SK-N-SH (cell line): ENCODE data around the gene TPCN2. TPM values are rescaled to one million over a fixed set of nuclear protein-coding genes. Genes with fewer than 3 reads are reported as not detected.

Source experiments
- CTCF ChIA-PET: fragments of 300-600, 350-600 bp; formaldehyde crosslinking; extraction: SDS; loops from one replicate; lab custom pipeline; 2021; lab: Yijun Ruan, JAX
- POLR2A ChIA-PET: fragments of 350-600 bp; sonication (Branson Sonifier 250); formaldehyde crosslinking; extraction: SDS; loops from one replicate; lab custom pipeline; 2020; ENCODE audit warnings: antibody characterized with exemption, inconsistent platforms; lab: Yijun Ruan, JAX
- DNase-seq: peaks from one replicate; pipeline ENCODE4 v3.0.0; 2012
- H2AFZ ChIP-seq: fragments of 200-600 bp; sonication (generic); 2 replicates; pipeline ENCODE4 v1.8.1; 2016; ENCODE audit warnings: antibody characterized with exemption, mild to moderate bottlenecking, low read depth
- H3F3A ChIP-seq: fragments of 200-600 bp; sonication (generic); replicated peaks from 2 replicates; pipeline ENCODE3; 2016; ENCODE audit warnings: antibody characterized with exemption, mild to moderate bottlenecking; ENCODE audit not compliant: insufficient read depth
- H3K27ac ChIP-seq, 2 experiments: fragments of 200-500 bp in 1 of 2; fragments of 200-600 bp in 1 of 2; sonication (Bioruptor generic) in 1 of 2; sonication (generic), shearing (Covaris generic) in 1 of 2; 2 replicates each; pipeline versions ENCODE4 v1.5.1 to v1.6.1; 2014 to 2016; ENCODE audit warnings: low read depth in 2 of 2, inconsistent platforms in 1 of 2, low read length in 1 of 2, mild to moderate bottlenecking in 1 of 2, mixed read lengths in 1 of 2
- H3K27me3 ChIP-seq: fragments of 200-600 bp; sonication (generic), shearing (Covaris generic); 2 replicates; pipeline ENCODE4 v1.6.1; 2016; ENCODE audit warnings: mixed run types; ENCODE audit not compliant: insufficient read depth
- H3K36me3 ChIP-seq, 2 experiments: fragments of 200-500 bp in 1 of 2; fragments of 200-600 bp in 1 of 2; sonication (Bioruptor generic) in 1 of 2; sonication (generic) in 1 of 2; replicated peaks in 1 of 2; 2 replicates each; pipeline versions ENCODE3 to v1.5.1; 2014 to 2016; ENCODE audit warnings: low read length in 1 of 2, mild to moderate bottlenecking in 1 of 2; ENCODE audit not compliant: insufficient read depth in 2 of 2, control insufficient read depth in 1 of 2
- H3K4me1 ChIP-seq, 2 experiments: fragments of 200-500 bp in 1 of 2; fragments of 200-600 bp in 1 of 2; sonication (Bioruptor generic) in 1 of 2; sonication (generic), shearing (Covaris generic) in 1 of 2; 2 replicates each; pipeline versions ENCODE4 v1.5.1 to v1.6.1; 2014 to 2016; ENCODE audit warnings: low read depth in 1 of 2, low read length in 1 of 2, mixed run types in 1 of 2; ENCODE audit not compliant: insufficient read depth in 2 of 2, control insufficient read depth in 1 of 2
- H3K4me2 ChIP-seq: fragments of 200-600 bp; sonication (generic), shearing (Covaris generic); 2 replicates; pipeline ENCODE4 v1.6.1; 2017; ENCODE audit warnings: mixed run types
- H3K4me3 ChIP-seq, 2 experiments: fragments of 200-500 bp in 1 of 2; fragments of 200-600 bp in 1 of 2; sonication (Bioruptor generic) in 1 of 2; sonication (generic), shearing (Covaris generic) in 1 of 2; 2 replicates each; pipeline versions ENCODE4 v1.5.1 to v1.8.1; 2014 to 2016; ENCODE audit warnings: low read depth in 2 of 2, inconsistent platforms in 1 of 2, low read length in 1 of 2, mild to moderate bottlenecking in 1 of 2, mixed read lengths in 1 of 2, moderate library complexity in 1 of 2
- H3K79me2 ChIP-seq: fragments of 200-600 bp; sonication (generic); 2 replicates; pipeline ENCODE4 v1.8.1; 2017; ENCODE audit warnings: mild to moderate bottlenecking; ENCODE audit not compliant: insufficient read depth
- H3K9ac ChIP-seq: fragments of 200-600 bp; sonication (generic); 2 replicates; pipeline ENCODE4 v1.6.1; 2017; ENCODE audit warnings: mixed run types
- H3K9me2 ChIP-seq: fragments of 200-600 bp; sonication (generic); 2 replicates; pipeline ENCODE4 v1.6.1; 2017; ENCODE audit warnings: mixed run types
- H3K9me3 ChIP-seq: fragments of 200-600 bp; sonication (generic); 2 replicates; pipeline ENCODE4 v1.6.1; 2017; ENCODE audit warnings: mixed run types, mild to moderate bottlenecking, moderate library complexity
- H4K20me1 ChIP-seq: fragments of 200-600 bp; sonication (generic); 2 replicates; pipeline ENCODE4 v1.6.1; 2017; ENCODE audit warnings: mild to moderate bottlenecking, mixed run types; ENCODE audit not compliant: insufficient read depth
- CHD2 ChIP-seq: fragments of 150-350 bp; IDR thresholded peaks from 2 replicates; pipeline ENCODE4 v1.6.1; 2018; ENCODE audit warnings: low read length; ENCODE audit not compliant: partially characterized antibody
- ELF1 ChIP-seq: IDR thresholded peaks from 2 replicates; pipeline ENCODE4 v1.4.0; 2012
- FOSL2 ChIP-seq: IDR thresholded peaks from 2 replicates; pipeline ENCODE4 v1.4.0; 2012; ENCODE audit warnings: low read depth, mild to moderate bottlenecking, moderate library complexity, borderline replicate concordance
- FOXM1 ChIP-seq: IDR thresholded peaks from 2 replicates; pipeline ENCODE4 v1.4.0; 2012; ENCODE audit warnings: low read depth, mild to moderate bottlenecking
- GABPA ChIP-seq: IDR thresholded peaks from 2 replicates; pipeline ENCODE4 v1.4.0; 2012; ENCODE audit warnings: low read depth, mild to moderate bottlenecking
- GATA2 ChIP-seq: sonication (generic); formaldehyde crosslinking; IDR thresholded peaks from 2 replicates; pipeline ENCODE4 v1.5.0; 2020; ENCODE audit warnings: mild to moderate bottlenecking, missing genetic modification reagents
- MEF2A ChIP-seq: IDR thresholded peaks from 2 replicates; pipeline ENCODE4 v1.4.0; 2012; ENCODE audit warnings: low read depth, borderline replicate concordance
- MXI1 ChIP-seq: IDR thresholded peaks from 2 replicates; pipeline ENCODE4 v1.6.1; 2012; ENCODE audit warnings: mild to moderate bottlenecking, low read depth, low read length, improper control_type of control experiment
- NFIC ChIP-seq: IDR thresholded peaks from 2 replicates; pipeline ENCODE4 v1.4.0; 2012; ENCODE audit warnings: borderline replicate concordance
- RAD21 ChIP-seq: IDR thresholded peaks from 2 replicates; pipeline ENCODE4 v1.6.1; 2012; ENCODE audit warnings: mild to moderate bottlenecking, low read length
- REST ChIP-seq: IDR thresholded peaks from 2 replicates; pipeline ENCODE4 v1.6.1; 2012; ENCODE audit warnings: mild to moderate bottlenecking, low read depth, low read length, moderate library complexity
- RXRA ChIP-seq: IDR thresholded peaks from 2 replicates; pipeline ENCODE4 v1.4.0; 2012; ENCODE audit warnings: low read depth, mild to moderate bottlenecking, borderline replicate concordance
- TAF1 ChIP-seq: IDR thresholded peaks from 2 replicates; pipeline ENCODE4 v1.6.1; 2012; ENCODE audit warnings: low read depth, mild to moderate bottlenecking, low read length, moderate library complexity, borderline replicate concordance
- USF1 ChIP-seq: IDR thresholded peaks from 2 replicates; pipeline ENCODE4 v1.4.0; 2012; ENCODE audit warnings: low read depth, borderline replicate concordance
- YY1 ChIP-seq: IDR thresholded peaks from 2 replicates; pipeline ENCODE4 v1.4.0; 2012; ENCODE audit warnings: low read depth, mild to moderate bottlenecking
- WGBS: methylation state at CpG from one replicate; pipeline ENCODE4 v1.1.6; 2017; ENCODE audit warnings: low lambda C conversion rate; 5-methylcytosine and 5-hydroxymethylcytosine counted together
- polyA plus RNA-seq, 3 experiments: library from polyadenylated mRNA; depleted of rRNA; stranded (reverse); fragments of >200 nt; gene quantifications; 2 replicates each; pipeline ENCODE4 v1.2.3, GENCODE V29; 2012
- TF ChIP-seq, protein P1 (sequence below): IDR thresholded peaks from 2 replicates; pipeline ENCODE4 v1.4.0; 2012; ENCODE audit warnings: low read depth
- TF ChIP-seq, protein P2 (sequence below): fragments of 200-600 bp; sonication (generic); IDR thresholded peaks from 2 replicates; pipeline ENCODE4 v1.6.1; 2017; ENCODE audit warnings: antibody characterized with exemption, mild to moderate bottlenecking, moderate library complexity
- TF ChIP-seq, protein P3 (sequence below): fragments of 150-350 bp; IDR thresholded peaks from 2 replicates; pipeline ENCODE4 v1.6.1; 2017; ENCODE audit warnings: antibody characterized with exemption, low read length, low read depth, borderline replicate concordance

Gene TPCN2
- polyA plus RNA-seq, 1 of the 3 experiments (the other 2 are of a cell fraction) = 8.7 TPM

DNA sequence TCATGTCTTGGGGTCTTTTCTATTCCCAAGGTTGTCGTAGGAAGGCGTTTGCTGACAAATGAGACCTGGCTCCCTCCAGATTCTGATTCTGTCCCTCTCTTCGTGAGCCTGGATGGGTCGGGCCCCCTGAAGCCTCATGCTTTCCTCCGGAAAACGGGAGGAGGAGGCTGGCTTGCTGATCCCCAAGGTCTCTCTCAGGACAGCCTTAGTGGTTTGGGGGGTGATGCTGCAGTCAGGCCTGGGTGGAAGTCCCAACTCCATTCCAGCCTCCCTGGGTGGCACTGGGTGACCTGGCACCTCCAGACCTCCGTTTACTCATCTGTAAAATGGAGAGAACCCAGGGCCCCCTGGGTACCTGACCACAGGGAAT, 83.6 kb downstream of the TPCN2 start:
- H3K79me2 ChIP-seq = no peaks in the 10 kb centered on the region
- no peak overlapping the region for H3K4me2 ChIP-seq
- peaks cover 0 to 15% of the 10 kb centered on the region in 2 experiments; a peak in 1 of 4 replicates for H3K4me1 ChIP-seq
- no peak overlapping the region for H2AFZ ChIP-seq
- POLR2A ChIA-PET = interaction anchor here (1.5 kb wide), 1 partner anchor 507 kb away, joined by 3 read pairs; no protein-coding TSS in a partner anchor
- no peaks in the 10 kb centered on the region for H3K27me3 ChIP-seq
- no peaks in the 10 kb centered on the region for H3F3A ChIP-seq
- H4K20me1 ChIP-seq = no peaks in the 10 kb centered on the region
- no peaks in the 10 kb centered on the region for H3K9me2 ChIP-seq
- H3K27ac ChIP-seq = no peak overlapping the region
- WGBS = 76% methylated on average over 4 of the region's 7 CpGs
- no peaks in the 10 kb centered on the region for H3K36me3 ChIP-seq
- CTCF ChIA-PET = interaction anchor here (0.9 to 2.9 kb wide), 32 partner anchors 8 to 543 kb away, joined by 3 to 22 read pairs (median 5); partner anchors contain the start of genes LTO1 and SMIM38
- no peak for DNase-seq
- no peak for TF ChIP-seq FOSL2
- no peak for TF ChIP-seq USF1
- no peak for TF ChIP-seq RXRA
- no peak for TF ChIP-seq NFIC
- no peak for TF ChIP-seq RAD21
- TF ChIP-seq GABPA = no peak
- no peak for TF ChIP-seq MEF2A
- no peak for TF ChIP-seq TAF1
- TF ChIP-seq FOXM1 = no peak
- TF ChIP-seq GATA2 = no peak
- H3K9ac ChIP-seq = no peak overlapping the region
- no peak overlapping the region for H3K4me3 ChIP-seq
- H3K9me3 ChIP-seq = no peaks in the 10 kb centered on the region

DNA sequence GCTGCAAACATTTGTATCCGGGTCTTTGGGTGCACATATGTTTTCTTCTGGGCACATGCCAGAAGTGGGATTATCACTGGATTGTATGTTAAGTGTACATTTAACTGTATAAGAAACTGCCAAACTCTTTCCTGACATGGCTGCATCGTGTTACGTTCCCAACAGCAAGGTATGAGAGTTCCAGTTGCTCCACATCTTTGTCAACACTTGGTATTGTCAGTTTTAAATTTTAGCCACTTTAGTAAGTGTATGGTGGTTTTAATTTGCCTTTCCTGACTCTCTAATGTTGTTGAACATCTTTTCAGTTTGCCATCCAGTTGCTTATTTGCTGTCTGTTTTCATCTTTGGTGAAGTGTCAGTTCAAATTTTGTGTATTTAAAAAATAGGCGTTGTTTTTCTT, 84.5 kb downstream of the TPCN2 start:
- H3K9me3 ChIP-seq = no peaks in the 10 kb centered on the region
- no peak overlapping the region for H3K4me2 ChIP-seq
- H2AFZ ChIP-seq = no peak overlapping the region
- no peaks in the 10 kb centered on the region for H3K27me3 ChIP-seq
- 85% methylated on average over 4 of the region's 4 CpGs for WGBS
- no peak overlapping the region for H3K4me3 ChIP-seq
- H4K20me1 ChIP-seq = no peaks in the 10 kb centered on the region
- no peaks in the 10 kb centered on the region for H3K9me2 ChIP-seq
- no peak for DNase-seq
- no peak overlapping the region for H3K27ac ChIP-seq
- CTCF ChIA-PET = interaction anchor here (2.9 kb wide), 1 partner anchor 27 kb away, joined by 17 read pairs; no protein-coding TSS in a partner anchor
- no peak overlapping the region for H3K9ac ChIP-seq
- H3K79me2 ChIP-seq = no peaks in the 10 kb centered on the region
- no peaks in the 10 kb centered on the region for H3K36me3 ChIP-seq
- POLR2A ChIA-PET = no interaction called here
- H3K4me1 ChIP-seq = peaks cover 0 to 15% of the 10 kb centered on the region in 2 experiments; a peak in 1 of 4 replicates
- TF ChIP-seq REST (no peak), CHD2 (no peak), USF1 (no peak), MEF2A (no peak), FOXM1 (no peak), ELF1 (no peak), YY1 (no peak), MXI1 (no peak)
- TF ChIP-seq, protein P1, sequence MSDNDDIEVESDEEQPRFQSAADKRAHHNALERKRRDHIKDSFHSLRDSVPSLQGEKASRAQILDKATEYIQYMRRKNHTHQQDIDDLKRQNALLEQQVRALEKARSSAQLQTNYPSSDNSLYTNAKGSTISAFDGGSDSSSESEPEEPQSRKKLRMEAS = no peak
- TF ChIP-seq, protein P2, sequence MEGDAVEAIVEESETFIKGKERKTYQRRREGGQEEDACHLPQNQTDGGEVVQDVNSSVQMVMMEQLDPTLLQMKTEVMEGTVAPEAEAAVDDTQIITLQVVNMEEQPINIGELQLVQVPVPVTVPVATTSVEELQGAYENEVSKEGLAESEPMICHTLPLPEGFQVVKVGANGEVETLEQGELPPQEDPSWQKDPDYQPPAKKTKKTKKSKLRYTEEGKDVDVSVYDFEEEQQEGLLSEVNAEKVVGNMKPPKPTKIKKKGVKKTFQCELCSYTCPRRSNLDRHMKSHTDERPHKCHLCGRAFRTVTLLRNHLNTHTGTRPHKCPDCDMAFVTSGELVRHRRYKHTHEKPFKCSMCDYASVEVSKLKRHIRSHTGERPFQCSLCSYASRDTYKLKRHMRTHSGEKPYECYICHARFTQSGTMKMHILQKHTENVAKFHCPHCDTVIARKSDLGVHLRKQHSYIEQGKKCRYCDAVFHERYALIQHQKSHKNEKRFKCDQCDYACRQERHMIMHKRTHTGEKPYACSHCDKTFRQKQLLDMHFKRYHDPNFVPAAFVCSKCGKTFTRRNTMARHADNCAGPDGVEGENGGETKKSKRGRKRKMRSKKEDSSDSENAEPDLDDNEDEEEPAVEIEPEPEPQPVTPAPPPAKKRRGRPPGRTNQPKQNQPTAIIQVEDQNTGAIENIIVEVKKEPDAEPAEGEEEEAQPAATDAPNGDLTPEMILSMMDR = no peak
- TF ChIP-seq, protein P3, sequence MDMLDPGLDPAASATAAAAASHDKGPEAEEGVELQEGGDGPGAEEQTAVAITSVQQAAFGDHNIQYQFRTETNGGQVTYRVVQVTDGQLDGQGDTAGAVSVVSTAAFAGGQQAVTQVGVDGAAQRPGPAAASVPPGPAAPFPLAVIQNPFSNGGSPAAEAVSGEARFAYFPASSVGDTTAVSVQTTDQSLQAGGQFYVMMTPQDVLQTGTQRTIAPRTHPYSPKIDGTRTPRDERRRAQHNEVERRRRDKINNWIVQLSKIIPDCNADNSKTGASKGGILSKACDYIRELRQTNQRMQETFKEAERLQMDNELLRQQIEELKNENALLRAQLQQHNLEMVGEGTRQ = no peak
- no peaks in the 10 kb centered on the region for H3F3A ChIP-seq
